ENCODE data around the gene E2F4. TPM values are rescaled to one million over a fixed set of nuclear protein-coding genes. Genes with fewer than 3 reads are reported as not detected.
A peak's percentile ranks its signal among the peaks of the same experiment; 100 is the strongest.

Gene E2F4
- total and polyA plus RNA-seq, 9 of the 15 experiments (the other 6 are each of a cell fraction or from before 2014, with no cell fraction given), result 9.7 to 139 (median 106) TPM

GRCh38 chr16:67247192-67248072, 55.5 kb downstream of the E2F4 start, which contains the start of gene FHOD1 (continued):
- 0 out of 2 replicates have a peak, but pooled peaks have one; percentile 11 for TF ChIP-seq NKRF (IDR thresholded peaks at IDR 0.05; ENCODE audit: borderline replicate concordance)
- TF ChIP-seq SMAD1 (IDR thresholded peaks at IDR 0.05; ENCODE audit: low read depth, low read length, partially characterized antibody), result peak; percentile 21
- peak; percentile 81 to 84 for TF ChIP-seq NRF1 (conservative IDR thresholded peaks at IDR 0.05 in 1 of 2, IDR thresholded peaks at IDR 0.05 in 1 of 2)
- TF ChIP-seq BRD4 (IDR thresholded peaks at IDR 0.05), result no peak
- TF ChIP-seq ZNF217 (CRISPR knock-in tag; IDR thresholded peaks at IDR 0.05), result no peak
- peak; percentile 76; the same call in 1 of the 2 replicates for TF ChIP-seq PHF8 (IDR thresholded peaks at IDR 0.05; ENCODE audit: borderline replicate concordance, low read length)
- TF ChIP-seq SP2 (IDR thresholded peaks at IDR 0.05; ENCODE audit: extremely low read depth, low read depth, low read length, poor library complexity, severe bottlenecking), result no peak
- TF ChIP-seq KDM5B (IDR thresholded peaks at IDR 0.05; ENCODE audit: insufficient replicate concordance, low read depth, low read length), result peak; percentile 45
- TF ChIP-seq ZBTB12 (CRISPR knock-in tag; IDR thresholded peaks at IDR 0.05), result no peak
- no peak for TF ChIP-seq ZNF717 (CRISPR knock-in tag; IDR thresholded peaks at IDR 0.05)
- TF ChIP-seq ATF1 (CRISPR knock-in tag; IDR thresholded peaks at IDR 0.05), result no peak
- peak; percentile 17; the same call in 1 of the 2 replicates for TF ChIP-seq ATF1 (tag; IDR thresholded peaks at IDR 0.05)
- TF ChIP-seq GATAD2B (IDR thresholded peaks at IDR 0.05; ENCODE audit: borderline replicate concordance), result no peak
- TF ChIP-seq KDM1A (IDR thresholded peaks at IDR 0.05), result no peak
- TF ChIP-seq ZNF318 (IDR thresholded peaks at IDR 0.05; ENCODE audit: borderline replicate concordance in 1 of 2, low read depth in 1 of 2), result no peak
- no peak for TF ChIP-seq RBM34 (IDR thresholded peaks at IDR 0.05; ENCODE audit: borderline replicate concordance, insufficient read depth, low read length)
